ENCODE data around the gene MESD. TPM values are rescaled to one million over a fixed set of nuclear protein-coding genes. Genes with fewer than 3 reads are reported as not detected.
"Not testable (repeated sequence)": the region's sequence is repeated elsewhere in the genome, so short reads cannot be mapped to it uniquely, and the experiment has no call there.

MESD gene
- polyA plus RNA-seq, 4 donors, result 42.2 to 44.0 (median 43.5) TPM

DNA sequence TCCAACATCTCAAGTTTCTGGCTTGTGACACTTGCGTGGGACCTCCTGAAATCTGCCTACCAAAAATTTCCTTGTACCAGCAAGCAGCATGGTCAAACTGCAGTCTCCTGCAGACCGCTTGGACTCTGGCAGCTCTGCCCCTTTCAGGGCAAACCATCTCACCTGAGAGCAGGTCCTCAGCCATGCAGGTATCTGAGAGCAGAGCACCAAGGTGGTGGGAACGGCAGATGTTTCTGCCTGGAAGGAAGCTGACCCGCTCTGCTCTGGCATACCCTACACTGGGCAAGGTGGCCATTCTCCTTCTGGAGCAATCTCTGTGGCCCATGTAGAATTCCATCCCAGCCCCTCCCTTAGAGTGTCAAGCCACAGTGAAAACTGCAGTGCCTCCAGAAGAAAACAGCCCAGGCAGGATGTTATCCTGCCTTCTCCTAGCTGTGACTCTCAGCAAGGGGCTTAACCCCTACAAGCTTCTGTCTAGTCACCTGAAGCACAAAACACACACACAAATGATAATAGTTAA is 21.6 kb downstream of the MESD start:
- no peak for DNase-seq (ENCODE audit: low read depth in 4 of 4, low spot score in 3 of 4)

DNA sequence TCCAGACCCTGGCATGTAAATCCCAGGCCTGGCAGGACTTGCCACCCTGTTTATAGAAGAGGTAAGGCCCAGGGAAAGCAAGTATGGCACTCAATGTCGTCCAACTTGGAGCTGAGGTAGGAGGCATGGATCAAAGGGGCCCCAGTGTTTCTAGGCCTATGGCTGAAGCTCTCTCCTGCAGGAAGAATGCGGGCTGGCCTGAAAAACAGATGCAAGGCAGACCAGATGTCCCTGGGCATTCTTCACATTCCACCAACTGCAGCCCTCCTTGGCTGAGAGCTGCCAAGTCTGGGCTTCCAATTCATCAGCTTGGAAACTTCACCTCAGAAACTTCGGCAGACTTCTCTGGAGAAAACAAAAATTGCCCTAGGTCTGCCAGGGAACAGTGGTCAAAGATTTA is 22.2 kb downstream of the MESD start:
- DNase-seq (ENCODE audit: low read depth in 4 of 4, low spot score in 3 of 4), result no peak

DNA sequence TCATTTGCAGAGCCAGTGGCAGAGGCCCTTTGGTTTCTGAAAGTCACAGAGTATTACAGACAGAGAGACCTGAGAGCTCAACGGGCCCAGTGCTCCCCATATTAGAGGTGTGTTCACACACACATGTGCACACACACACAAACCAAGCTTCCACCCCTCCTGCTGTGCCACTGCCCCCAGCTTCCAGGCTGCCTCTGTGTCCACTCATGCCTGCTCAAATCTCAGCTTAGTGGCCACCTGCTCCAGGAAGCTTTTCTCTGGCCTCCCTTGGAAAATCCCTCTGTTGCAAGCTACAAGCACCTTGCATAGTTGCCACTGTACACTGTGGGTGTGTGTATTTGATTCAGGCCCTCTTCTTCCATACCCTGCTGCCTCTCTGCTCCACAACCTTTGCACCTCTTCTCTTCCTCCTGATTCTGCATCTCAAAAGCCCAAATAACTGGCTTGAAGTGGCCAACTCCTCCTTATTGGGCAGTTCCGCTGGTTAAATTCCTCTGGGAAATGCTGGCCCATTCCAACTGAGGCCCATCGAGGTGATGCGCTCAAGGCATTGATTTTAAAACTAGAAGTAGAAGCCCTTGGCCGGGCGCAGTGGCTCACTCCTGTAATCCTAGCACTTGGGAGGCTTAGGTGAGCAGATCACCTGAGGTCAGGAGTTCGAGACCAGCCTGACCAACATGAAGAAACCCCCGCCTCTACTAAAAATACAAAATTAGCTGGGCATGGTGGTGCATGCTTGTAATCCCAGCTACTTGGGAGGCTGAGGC is 23.0 kb downstream of the MESD start:
- no peak for DNase-seq (ENCODE audit: low read depth in 4 of 4, low spot score in 3 of 4)

DNA sequence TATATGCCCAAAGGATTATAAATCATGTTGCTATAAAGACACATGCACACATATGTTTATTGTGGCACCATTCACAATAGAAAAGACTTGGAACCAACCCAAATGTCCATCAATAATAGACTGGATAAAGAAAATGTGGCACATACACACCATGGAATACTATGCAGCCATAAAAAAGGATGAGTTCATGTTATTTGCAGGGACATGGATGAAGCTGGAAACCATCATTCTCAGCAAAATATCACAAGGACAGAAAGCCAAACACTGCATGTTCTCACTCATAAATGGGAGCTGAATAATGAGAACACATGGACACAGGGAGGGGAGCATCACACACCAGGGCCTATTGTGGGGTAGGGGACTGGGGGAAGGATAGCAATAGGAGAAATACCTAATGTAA is 24.2 kb downstream of the MESD start:
- not testable (repeated sequence) for DNase-seq (ENCODE audit: low read depth in 4 of 4, low spot score in 3 of 4)

DNA sequence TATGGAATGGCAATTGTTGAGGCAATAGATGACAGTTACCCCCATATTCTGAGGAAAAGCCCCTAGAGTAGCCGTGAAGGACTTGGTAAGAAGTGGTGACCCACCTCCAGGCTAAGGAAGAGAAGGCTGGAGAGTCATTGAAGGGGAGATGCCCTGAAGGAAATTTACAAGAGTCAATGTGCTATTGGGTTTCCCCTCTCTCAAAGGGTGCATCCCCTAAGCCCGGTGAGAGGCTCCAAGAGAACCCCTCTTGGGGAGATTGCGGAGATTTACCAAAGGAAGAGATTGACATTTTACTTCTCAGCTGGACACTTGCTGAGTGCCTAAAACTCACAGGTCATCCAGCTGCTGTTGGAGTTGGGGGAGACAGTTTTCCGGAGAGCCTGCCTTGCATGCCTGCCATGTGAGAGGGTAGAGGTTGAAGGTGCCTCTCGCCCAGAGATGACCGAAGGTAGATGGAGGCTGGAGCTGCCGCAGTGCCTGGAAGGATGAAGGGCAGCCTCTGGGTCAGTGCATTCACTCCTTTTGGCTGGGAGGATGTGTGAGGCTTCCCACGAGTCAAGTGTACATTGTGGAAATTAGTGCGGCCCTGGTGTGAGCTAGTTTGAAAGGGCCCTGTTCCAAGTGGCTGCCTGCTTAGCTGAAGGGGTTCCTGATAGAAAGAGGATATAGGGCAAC is 30.7 kb downstream of the MESD start:
- DNase-seq (ENCODE audit: low read depth in 4 of 4, low spot score in 3 of 4), result no peak

DNA sequence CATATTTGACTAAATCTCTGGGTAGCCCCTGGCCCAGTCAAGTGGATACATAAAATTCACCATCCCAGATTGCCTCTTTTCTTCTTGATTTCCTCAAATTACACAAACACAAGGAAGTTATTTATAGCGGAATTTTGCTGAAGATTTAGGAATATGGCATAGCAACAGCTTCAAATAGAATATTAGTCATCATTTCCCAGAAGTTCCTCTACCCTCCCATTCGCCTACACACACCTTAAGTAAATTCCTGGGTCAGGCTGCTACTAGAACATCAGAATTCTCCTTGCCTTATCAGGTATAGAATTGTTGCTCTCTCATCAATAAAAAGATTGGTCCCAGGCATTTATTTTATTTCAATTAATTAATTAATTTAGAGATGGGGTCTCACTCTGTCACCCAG is 31.6 kb downstream of the MESD start:
- DNase-seq (ENCODE audit: low read depth in 4 of 4, low spot score in 3 of 4), result no peak

DNA sequence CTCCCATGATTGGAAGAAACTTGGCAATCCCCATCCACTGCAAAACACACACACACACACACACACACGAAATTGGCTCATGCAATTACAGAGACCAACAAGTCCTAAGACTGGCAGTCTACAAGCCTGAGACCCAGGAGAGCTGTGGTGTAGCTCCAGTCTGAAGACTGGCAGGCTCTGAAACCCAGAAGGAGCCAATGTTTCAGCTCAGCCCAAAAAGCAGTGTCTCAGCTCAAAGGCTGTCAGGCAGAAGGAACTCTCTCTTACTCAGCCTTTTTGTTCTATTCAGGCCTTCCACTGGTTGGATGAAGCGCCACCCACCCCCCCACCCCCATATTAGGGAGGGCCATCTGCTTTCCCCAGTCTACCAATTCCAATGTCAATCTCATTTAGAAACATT is 32.1 kb downstream of the MESD start:
- DNase-seq (ENCODE audit: low read depth in 4 of 4, low spot score in 3 of 4), result no peak

DNA sequence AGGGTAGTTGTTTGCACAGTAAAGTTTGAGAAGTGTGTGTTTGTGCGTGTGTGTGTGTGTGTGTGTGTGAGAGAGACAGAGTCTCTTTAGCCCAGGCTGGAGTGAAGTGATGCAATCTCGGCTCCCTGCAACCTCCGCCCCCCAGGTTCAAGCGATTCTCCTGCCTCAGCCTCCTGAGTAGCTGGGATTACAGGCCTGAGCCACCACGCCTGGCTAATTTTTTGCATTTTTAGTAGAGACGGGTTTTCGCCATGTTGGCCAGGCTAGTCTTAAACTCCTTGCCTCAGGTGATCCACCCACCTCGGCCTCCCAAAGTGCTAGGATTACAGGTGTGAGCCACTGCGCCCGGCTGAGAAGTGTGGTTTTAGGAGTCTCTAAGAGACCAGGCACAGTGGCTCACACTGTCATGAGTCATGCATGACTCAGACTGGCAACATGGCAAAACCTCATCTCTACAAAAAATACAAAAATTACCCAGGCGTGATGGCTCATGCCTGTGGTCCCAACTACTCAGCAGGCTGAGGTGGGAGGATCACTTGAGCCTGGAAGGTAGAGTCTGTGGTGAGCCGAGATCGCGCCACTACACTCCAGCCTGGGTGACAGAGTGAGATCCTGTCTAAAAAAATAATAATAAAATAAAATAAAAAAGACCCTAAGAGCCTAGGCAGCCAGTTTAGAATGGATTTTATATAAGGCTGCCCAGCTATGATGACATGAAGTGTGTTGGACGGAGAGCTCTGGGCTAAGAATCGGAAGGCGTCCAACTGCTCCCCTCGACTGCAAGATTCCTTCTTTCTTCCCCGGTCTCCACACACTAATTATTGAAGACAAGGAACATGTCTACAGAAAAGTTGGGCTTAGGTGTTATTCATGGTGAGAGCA is 33.8 kb downstream of the MESD start:
- DNase-seq (ENCODE audit: low read depth in 4 of 4, low spot score in 3 of 4), result not testable (repeated sequence)

DNA sequence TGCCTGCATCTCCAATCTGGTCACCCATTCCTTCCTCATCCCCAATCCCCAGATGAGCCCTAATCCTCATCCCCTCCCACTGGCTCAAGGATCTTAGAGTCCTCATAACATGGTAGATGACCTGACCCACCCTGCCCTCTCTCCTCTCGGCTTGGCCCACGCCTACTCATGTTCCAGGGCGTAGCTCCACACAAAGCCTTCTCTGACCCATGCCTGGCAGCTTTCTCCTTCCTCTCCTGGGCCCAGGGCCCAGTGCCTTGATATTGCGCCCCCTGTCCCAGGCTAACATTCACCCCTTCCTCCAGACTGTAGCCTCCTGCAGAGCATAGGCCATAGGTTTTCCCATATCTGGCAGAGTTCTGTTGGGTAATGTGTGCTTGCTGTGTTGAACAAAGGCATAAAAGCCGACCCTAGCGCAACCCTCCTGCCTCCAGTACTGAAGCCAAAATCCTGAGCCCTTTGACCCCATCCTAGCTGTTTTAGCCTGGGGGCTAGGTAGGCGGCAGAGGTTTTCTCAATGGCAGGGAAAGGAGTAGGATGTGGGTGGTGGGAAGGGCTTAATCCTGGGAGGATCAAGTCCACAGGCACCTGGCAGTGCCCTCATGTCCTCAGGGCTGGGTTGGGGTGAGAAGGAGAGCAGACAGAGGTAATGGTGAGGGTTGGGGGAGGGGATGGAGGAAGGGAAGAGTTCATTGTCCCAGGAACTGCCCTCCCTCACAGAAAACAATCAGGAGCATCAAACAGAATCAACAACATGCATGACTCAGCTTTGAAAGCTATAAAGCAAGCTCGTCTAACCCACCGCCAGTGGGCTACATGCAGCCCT is 35.5 kb downstream of the MESD start:
- DNase-seq (ENCODE audit: low read depth in 4 of 4, low spot score in 3 of 4), result no peak

DNA sequence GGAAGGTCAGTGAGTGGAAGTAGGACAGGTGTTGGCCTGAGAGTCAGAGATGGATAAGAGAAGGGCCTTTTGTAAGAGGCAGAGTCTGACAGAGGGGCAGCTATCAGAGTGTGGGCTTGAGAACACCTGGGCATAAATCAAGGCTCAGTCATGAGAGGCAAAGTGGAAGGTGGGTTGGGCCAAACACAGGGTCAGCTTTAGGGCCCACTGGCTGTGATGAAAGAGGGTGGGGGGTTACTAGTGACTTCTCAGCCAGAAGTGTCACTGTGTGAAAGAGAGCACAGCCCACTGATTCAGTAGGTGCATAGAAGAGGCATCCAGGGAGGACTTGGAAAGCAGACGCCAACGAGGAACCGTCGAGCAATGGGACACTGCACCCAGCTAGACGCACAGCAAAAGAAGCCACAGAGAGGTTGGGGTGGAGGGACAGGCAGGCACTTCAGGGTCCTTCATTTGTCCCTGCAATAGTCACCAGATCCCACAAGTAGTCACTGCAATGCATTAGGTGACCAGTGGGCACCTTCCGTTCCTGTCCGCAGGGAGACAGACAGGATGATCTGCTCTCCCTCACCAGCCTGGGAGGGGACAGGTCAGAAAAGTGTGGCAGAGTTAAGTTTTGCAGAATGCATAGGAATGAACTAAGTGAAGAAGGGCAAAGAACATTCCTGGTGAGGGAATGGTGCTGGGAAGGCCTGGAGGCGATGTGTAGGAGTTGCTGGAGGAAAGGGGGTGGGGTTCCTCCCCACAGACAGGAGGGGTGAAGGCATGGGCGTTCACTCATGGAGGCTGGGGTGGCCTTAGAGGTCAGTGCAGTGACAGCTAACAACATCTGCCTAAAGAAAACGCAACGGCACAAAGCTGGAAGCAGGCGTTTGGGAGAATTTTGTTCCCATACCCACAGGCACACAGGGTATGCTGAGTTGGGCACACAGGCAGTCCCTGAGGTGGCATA is 36.3 kb downstream of the MESD start:
- DNase-seq (ENCODE audit: low read depth in 4 of 4, low spot score in 3 of 4), result no peak

DNA sequence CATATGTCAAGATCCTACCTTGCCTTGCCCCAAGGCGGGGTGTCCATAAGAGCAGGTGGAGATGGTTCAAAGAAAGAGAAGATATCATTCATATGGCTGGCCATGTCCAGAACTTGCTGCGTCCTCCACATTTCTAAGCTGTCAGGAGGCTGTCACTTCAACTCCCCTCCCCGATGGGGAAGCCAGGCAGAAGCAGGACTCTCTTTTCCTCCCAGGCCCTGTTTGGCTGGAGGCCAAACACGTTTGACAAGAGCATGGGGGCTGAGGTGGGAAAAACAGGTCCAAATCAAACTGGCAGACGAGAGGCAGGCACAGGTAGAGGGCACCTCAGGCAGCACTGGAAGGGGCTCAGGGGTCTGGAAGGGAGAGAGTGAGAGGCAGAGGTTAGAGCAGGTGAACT is 37.7 kb downstream of the MESD start:
- no peak for DNase-seq (ENCODE audit: low read depth in 4 of 4, low spot score in 3 of 4)

DNA sequence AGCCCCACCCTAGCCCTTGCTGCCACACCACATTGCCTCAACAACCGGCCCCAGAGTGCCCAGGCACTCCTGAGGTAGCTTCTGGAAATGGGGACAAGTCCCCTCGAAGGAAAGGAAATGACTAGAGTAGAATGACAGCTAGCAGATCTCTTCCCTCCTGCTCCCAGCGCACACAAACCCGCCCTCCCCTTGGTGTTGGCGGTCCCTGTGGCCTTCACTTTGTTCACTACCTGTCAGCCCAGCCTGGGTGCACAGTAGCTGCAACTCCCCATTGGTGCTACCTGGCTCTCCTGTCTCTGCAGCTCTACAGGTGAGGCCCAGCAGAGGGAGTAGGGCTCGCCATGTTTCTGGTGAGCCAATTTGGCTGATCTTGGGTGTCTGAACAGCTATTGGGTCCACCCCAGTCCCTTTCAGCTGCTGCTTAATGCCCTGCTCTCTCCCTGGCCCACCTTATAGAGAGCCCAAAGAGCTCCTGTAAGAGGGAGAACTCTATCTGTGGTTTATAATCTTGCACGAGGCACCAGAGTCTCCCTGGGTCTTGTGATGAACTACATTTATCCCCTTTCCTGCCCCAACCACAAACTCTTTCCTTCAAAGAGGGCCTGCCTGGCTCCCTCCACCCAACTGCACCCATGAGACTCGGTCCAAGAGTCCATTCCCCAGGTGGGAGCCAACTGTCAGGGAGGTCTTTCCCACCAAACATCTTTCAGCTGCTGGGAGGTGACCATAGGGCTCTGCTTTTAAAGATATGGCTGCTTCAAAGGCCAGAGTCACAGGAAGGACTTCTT is 39.1 kb downstream of the MESD start:
- DNase-seq (ENCODE audit: low read depth in 4 of 4, low spot score in 3 of 4), result no peak

DNA sequence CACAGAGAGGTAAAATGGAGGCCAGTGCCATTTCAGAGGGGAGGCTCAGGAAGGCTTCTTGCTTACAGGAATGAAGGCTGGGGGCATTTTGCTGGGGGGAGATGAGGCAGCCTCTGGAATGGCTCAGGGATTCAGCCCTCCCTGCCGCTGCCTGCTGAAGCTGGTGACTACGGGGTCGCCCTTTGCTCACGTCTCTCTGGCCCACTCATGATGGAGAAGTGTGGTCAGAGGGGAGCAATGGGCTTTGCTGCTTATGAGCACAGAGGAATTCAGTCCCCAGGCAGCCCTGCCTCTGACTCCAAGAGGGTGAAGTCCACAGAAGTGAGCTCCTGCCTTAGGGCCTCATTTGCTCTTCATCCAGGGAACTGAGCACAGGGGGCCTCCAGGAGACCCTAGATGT is 39.9 kb downstream of the MESD start:
- DNase-seq (ENCODE audit: low read depth in 4 of 4, low spot score in 3 of 4), result no peak

DNA sequence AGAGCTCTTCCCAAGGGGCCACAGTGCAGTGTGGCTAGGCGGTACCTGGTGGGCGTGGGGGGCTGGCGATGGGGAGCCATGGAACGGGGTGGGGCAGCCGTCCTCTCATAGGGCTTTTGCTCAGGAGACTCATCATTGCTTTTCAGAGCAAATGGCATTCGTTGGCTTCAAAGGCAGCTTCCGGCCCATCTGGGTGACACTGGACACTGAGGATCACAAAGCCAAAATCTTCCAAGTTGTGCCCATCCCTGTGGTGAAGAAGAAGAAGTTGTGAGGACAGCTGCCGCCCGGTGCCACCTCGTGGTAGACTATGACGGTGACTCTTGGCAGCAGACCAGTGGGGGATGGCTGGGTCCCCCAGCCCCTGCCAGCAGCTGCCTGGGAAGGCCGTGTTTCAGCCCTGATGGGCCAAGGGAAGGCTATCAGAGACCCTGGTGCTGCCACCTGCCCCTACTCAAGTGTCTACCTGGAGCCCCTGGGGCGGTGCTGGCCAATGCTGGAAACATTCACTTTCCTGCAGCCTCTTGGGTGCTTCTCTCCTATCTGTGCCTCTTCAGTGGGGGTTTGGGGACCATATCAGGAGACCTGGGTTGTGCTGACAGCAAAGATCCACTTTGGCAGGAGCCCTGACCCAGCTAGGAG is 40.8 kb downstream of the MESD start:
- DNase-seq (ENCODE audit: low read depth in 4 of 4, low spot score in 3 of 4), result no peak

DNA sequence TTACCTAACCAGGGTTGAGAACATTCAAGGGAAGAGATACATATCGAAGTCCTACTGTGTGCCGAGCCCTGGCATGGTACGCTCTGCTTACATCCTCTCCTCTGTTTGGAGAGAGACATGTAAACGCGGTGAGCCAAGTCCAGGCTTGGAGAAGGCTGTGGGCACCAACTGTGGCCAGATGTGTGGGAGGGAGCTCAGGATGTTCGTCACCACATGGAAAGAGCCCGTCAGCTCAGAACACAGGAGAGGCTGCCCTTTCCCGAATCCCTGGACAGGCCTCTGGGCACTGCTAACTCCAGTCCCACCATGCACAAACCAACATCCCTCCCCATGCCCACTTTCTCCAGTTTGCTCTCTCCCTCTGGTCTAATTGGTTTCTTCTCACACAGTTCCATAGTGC is 43.0 kb downstream of the MESD start:
- no peak for DNase-seq (ENCODE audit: low read depth in 4 of 4, low spot score in 3 of 4)

DNA sequence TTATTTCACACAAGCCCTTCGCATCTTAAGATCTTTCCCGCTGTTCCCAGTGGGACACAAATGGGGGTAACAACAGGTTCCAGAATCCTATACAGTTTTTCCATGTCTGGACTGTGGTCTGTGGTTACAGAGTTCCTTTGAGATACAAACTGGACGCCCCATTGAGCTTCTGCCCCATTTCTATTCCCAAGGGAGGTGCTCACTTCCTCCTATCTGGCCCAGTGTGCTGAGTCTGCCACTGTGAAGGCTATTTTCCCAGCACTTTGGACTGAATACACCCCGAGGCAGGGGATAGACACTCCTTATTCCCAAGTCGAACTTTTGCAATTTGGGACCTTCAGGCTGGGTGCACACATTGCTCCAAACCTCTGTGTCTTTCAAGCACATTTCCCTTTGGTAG is 44.0 kb downstream of the MESD start:
- no peak for DNase-seq (ENCODE audit: low read depth in 4 of 4, low spot score in 3 of 4)

DNA sequence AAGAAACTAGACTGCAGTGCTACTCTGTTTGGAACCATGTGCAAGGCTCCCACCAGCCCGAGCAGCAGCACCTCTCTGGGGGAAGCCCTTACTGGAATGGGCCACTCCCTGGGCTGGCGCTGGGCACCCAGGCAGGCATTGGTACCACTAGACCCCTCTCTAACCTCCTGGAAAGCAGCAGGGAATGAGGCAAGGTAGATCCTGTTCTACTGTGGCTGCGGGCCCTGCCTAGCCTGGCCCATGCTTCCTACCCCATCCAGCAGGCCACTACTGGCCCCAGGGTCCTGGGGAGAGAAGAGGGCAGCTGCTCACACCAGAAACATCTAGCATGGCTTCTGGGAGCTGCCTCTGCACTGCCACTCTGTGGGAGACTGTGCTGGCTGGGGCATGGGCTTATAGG is 44.8 kb downstream of the MESD start:
- DNase-seq (ENCODE audit: low read depth in 4 of 4, low spot score in 3 of 4), result no peak
